ENCODE measurements around the gene SOX6. TPM values are rescaled to one million over a fixed set of nuclear protein-coding genes. Genes with fewer than 3 reads are reported as not detected.

The SOX6 gene
- polyA plus RNA-seq, 1 donor from 2014 or later: 2.2 TPM

GRCh38 chr11:16385099-16385498 is 28.8 kb upstream of the SOX6 start:
- no peaks in the 10 kb centered on the region for H3K36me3 ChIP-seq (ENCODE audit: insufficient read depth, low read length)
- no peak overlapping the region for H3K27ac ChIP-seq (ENCODE audit: low read length)
- H3K79me2 ChIP-seq (replicated peaks; ENCODE audit: insufficient read depth, low read length): no peaks in the 10 kb centered on the region
- H3K9me2 ChIP-seq (ENCODE audit: insufficient read depth, low read length): no peaks in the 10 kb centered on the region
- no peaks in the 10 kb centered on the region for H4K20me1 ChIP-seq (ENCODE audit: insufficient read depth)
- no peaks in the 10 kb centered on the region for H3K9me3 ChIP-seq (ENCODE audit: low read length)
- no peaks in the 10 kb centered on the region for H3F3A ChIP-seq (ENCODE audit: insufficient read depth, low read length, poor library complexity, severe bottlenecking)
- TF ChIP-seq RAD21 (conservative IDR thresholded peaks at IDR 0.05) (no peak), CTCF (IDR thresholded peaks at IDR 0.05; ENCODE audit: poor library complexity, severe bottlenecking) (no peak), SMC3 (conservative IDR thresholded peaks at IDR 0.05; ENCODE audit: poor library complexity) (no peak), POLR2AphosphoS5 (IDR thresholded peaks at IDR 0.05) (no peak), EZH2 (IDR thresholded peaks at IDR 0.05; ENCODE audit: borderline replicate concordance, insufficient read depth, low read length, poor library complexity, severe bottlenecking) (no peak), TAF1 (IDR thresholded peaks at IDR 0.05; ENCODE audit: low read depth) (no peak), EP300 (conservative IDR thresholded peaks at IDR 0.05; ENCODE audit: poor library complexity, severe bottlenecking) (no peak), MXI1 (conservative IDR thresholded peaks at IDR 0.05; ENCODE audit: poor library complexity, severe bottlenecking) (no peak)
- TF ChIP-seq, protein P1, sequence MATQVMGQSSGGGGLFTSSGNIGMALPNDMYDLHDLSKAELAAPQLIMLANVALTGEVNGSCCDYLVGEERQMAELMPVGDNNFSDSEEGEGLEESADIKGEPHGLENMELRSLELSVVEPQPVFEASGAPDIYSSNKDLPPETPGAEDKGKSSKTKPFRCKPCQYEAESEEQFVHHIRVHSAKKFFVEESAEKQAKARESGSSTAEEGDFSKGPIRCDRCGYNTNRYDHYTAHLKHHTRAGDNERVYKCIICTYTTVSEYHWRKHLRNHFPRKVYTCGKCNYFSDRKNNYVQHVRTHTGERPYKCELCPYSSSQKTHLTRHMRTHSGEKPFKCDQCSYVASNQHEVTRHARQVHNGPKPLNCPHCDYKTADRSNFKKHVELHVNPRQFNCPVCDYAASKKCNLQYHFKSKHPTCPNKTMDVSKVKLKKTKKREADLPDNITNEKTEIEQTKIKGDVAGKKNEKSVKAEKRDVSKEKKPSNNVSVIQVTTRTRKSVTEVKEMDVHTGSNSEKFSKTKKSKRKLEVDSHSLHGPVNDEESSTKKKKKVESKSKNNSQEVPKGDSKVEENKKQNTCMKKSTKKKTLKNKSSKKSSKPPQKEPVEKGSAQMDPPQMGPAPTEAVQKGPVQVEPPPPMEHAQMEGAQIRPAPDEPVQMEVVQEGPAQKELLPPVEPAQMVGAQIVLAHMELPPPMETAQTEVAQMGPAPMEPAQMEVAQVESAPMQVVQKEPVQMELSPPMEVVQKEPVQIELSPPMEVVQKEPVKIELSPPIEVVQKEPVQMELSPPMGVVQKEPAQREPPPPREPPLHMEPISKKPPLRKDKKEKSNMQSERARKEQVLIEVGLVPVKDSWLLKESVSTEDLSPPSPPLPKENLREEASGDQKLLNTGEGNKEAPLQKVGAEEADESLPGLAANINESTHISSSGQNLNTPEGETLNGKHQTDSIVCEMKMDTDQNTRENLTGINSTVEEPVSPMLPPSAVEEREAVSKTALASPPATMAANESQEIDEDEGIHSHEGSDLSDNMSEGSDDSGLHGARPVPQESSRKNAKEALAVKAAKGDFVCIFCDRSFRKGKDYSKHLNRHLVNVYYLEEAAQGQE (IDR thresholded peaks at IDR 0.05; ENCODE audit: borderline replicate concordance): no peak
- no peak overlapping the region for H3K9ac ChIP-seq (ENCODE audit: low read length)
- no peak overlapping the region for H3K4me2 ChIP-seq (ENCODE audit: low read length)
- no peaks in the 10 kb centered on the region for H3K27me3 ChIP-seq (ENCODE audit: insufficient read depth, low read depth, low read length)
- H3K4me3 ChIP-seq (ENCODE audit: low read length): no peak overlapping the region
- H2AFZ ChIP-seq (ENCODE audit: low read depth, low read length): no peak overlapping the region

DNA sequence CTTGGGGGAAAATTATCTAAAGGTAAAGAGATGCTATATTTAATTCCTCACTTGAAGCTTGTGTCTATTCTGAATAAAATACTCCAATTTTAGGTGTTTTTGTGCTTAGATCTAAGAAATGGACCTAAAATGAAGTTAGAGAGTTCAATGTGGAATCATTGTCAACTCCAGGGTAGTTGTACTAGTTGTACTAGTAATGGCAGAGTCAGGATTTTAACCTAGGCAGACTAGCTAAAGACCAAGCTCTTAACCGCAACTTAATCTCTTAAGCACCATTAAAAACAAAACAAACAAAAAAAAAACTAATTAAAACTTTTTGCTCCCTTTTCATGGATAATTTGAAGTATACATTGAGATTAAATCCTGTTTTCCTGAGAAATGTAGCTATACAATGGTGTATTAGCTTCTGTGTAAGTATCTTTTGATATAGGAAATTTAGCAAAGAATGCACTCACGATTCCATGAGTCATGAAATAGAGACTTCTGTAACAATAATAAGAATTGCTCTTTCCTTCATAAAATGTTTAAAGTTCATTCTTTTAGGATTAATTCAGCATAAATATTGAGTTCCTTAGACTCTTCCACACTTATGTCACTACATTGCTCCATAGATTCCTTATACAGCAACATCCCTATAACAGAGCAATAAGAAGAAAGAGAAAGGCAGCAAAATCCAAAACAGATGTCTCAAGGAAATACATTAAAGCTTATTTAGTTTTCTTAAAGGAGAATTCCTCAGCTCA is 26.5 kb upstream of the SOX6 start:
- no peaks in the 10 kb centered on the region for H3F3A ChIP-seq (ENCODE audit: insufficient read depth, low read length, poor library complexity, severe bottlenecking)
- H2AFZ ChIP-seq (ENCODE audit: low read depth, low read length): no peak overlapping the region
- peaks cover 4% of the 10 kb centered on the region for H3K79me2 ChIP-seq (replicated peaks; ENCODE audit: insufficient read depth, low read length)
- no peak for TF ChIP-seq EP300 (conservative IDR thresholded peaks at IDR 0.05; ENCODE audit: poor library complexity, severe bottlenecking)
- no peak for TF ChIP-seq EZH2 (IDR thresholded peaks at IDR 0.05; ENCODE audit: borderline replicate concordance, insufficient read depth, low read length, poor library complexity, severe bottlenecking)
- no peak for TF ChIP-seq CTCF (IDR thresholded peaks at IDR 0.05; ENCODE audit: poor library complexity, severe bottlenecking)
- TF ChIP-seq POLR2AphosphoS5 (IDR thresholded peaks at IDR 0.05): no peak
- TF ChIP-seq MXI1 (conservative IDR thresholded peaks at IDR 0.05; ENCODE audit: poor library complexity, severe bottlenecking): no peak
- TF ChIP-seq RAD21 (conservative IDR thresholded peaks at IDR 0.05): no peak
- TF ChIP-seq, protein P1 (IDR thresholded peaks at IDR 0.05; ENCODE audit: borderline replicate concordance): no peak
- no peak for TF ChIP-seq TAF1 (IDR thresholded peaks at IDR 0.05; ENCODE audit: low read depth)
- no peak for TF ChIP-seq SMC3 (conservative IDR thresholded peaks at IDR 0.05; ENCODE audit: poor library complexity)
- H3K9me3 ChIP-seq (ENCODE audit: low read length): no peaks in the 10 kb centered on the region
- no peak overlapping the region for H3K4me2 ChIP-seq (ENCODE audit: low read length)
- H3K9ac ChIP-seq (ENCODE audit: low read length): no peak overlapping the region
- no peak overlapping the region for H3K27ac ChIP-seq (ENCODE audit: low read length)
- H3K9me2 ChIP-seq (ENCODE audit: insufficient read depth, low read length): no peaks in the 10 kb centered on the region
- H3K27me3 ChIP-seq (ENCODE audit: insufficient read depth, low read depth, low read length): no peaks in the 10 kb centered on the region
- H4K20me1 ChIP-seq (ENCODE audit: insufficient read depth): no peaks in the 10 kb centered on the region
- H3K4me3 ChIP-seq (ENCODE audit: low read length): no peak overlapping the region
- no peaks in the 10 kb centered on the region for H3K36me3 ChIP-seq (ENCODE audit: insufficient read depth, low read length)
